Hepatocyte (in vitro differentiated cells): ENCODE results near the gene DLEC1.

Experiments used
- EZH2 ChIP-seq: fragments of 200-600 bp; sonication (generic); IDR thresholded peaks from 2 replicates; pipeline ENCODE4 v1.6.1; 2016; ENCODE audit warnings: antibody characterized with exemption, mild to moderate bottlenecking, borderline replicate concordance
- TF ChIP-seq, protein P1 (sequence below): fragments of 200-600 bp; sonication (generic); IDR thresholded peaks from 2 replicates; pipeline ENCODE4 v1.5.1; 2016; ENCODE audit warnings: antibody characterized with exemption, mild to moderate bottlenecking; ENCODE audit not compliant: poor library complexity

DNA sequence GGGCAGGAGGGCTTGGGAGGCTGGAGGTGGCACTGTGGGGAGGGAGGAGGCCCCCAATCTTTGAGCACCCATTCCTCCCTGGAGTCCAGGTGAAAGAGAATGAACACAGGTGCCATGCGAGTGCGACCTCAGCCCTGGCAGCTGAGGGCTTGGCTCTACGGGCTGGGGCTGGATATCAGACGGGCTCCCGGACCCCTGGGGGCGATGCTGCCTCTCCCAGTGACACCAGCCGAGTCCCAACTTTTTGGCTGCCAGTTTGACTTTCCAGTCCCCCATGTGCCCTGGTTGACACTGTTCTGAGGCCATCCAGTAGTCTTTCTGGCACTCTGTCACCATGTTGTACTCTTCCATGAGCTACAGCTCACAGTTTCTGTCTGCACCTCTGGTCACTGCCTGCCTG is 47.2 kb upstream of the DLEC1 start:
- TF ChIP-seq, protein P1, sequence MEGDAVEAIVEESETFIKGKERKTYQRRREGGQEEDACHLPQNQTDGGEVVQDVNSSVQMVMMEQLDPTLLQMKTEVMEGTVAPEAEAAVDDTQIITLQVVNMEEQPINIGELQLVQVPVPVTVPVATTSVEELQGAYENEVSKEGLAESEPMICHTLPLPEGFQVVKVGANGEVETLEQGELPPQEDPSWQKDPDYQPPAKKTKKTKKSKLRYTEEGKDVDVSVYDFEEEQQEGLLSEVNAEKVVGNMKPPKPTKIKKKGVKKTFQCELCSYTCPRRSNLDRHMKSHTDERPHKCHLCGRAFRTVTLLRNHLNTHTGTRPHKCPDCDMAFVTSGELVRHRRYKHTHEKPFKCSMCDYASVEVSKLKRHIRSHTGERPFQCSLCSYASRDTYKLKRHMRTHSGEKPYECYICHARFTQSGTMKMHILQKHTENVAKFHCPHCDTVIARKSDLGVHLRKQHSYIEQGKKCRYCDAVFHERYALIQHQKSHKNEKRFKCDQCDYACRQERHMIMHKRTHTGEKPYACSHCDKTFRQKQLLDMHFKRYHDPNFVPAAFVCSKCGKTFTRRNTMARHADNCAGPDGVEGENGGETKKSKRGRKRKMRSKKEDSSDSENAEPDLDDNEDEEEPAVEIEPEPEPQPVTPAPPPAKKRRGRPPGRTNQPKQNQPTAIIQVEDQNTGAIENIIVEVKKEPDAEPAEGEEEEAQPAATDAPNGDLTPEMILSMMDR: no peak
- no peak for TF ChIP-seq EZH2
